ENCODE measurements around the gene PDCD1.

- TF ChIP-seq CTCF (conservative IDR thresholded peaks at IDR 0.05 in 1 of 2, IDR thresholded peaks at IDR 0.05 in 1 of 2; ENCODE audit: extremely low read depth in 1 of 2, insufficient read depth in 1 of 2, low read depth in 1 of 2, low read length in 2 of 2), result no peak
- no peak for TF ChIP-seq EZH2 (IDR thresholded peaks at IDR 0.05; ENCODE audit: borderline replicate concordance, low read length)
Observed at GRCh38 chr2:241865957-241866789, 7.5 kb upstream of the PDCD1 start.
